Measurements from ENCODE around the gene FCER2. TPM values are rescaled to one million over a fixed set of nuclear protein-coding genes. Genes with fewer than 3 reads are reported as not detected.
A peak's percentile ranks its signal among the peaks of the same experiment; 100 is the strongest.

FCER2 gene
- total and polyA plus RNA-seq, 10 donors, result 26.4 to 121 (median 47.9) TPM

DNA sequence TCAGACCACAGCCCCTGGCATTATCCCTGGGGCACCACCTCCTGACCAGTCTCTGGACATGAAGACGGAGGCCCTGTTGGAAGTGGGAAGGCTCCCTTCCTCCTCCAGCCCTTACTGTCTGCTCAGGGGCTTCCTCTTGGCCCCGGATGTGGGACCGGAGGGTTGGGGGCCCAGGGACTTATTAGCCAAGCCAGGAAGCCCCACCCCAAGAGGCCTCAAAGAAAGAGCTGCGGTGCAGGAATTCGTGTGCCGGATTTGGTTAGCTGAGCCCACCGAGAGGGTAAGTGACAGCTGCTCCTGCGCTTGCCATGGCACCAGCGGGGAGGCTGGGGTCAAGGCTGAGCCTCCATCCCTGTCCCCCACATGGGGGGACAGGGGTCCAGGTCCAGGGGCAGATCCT, 33.1 kb downstream of the FCER2 start, which contains the start of gene RETN:
Gene RETN, plus strand, starts transcription at position 208 of the 400 bp plus-strand sequence. CDS start 278 bp downstream, outside the sequence.
- peaks cover 0 to 26% (median 2%) of the 10 kb centered on the region in 6 donors for H3K4me1 ChIP-seq
- peak within 1 kb of the TSS in 3 of 8 donors; percentile 8 to 55 (median 16) for H3K4me3 ChIP-seq
- peaks cover 0 to 3% (median 0%) of the 10 kb centered on the region in 8 donors for H3K9me3 ChIP-seq
- no peaks in the 10 kb centered on the region for H3K36me3 ChIP-seq
- peak within 1 kb of the TSS in 6 of 8 donors; percentile 22 to 78 (median 59) for H3K27ac ChIP-seq
- DNase-seq, result no peak
- intact Hi-C loops (cut with DNase I; ENCODE audit: low total_unique reads), result no loop called here
- peaks cover 0 to 62% (median 17%) of the 10 kb centered on the region in 7 donors for H3K27me3 ChIP-seq (replicated peaks in 1 of 7)
- WGBS, 5 donors, result 34 to 71% (median 55%) methylated on average over 9 of the region's 9 CpGs
- TF ChIP-seq POLR2AphosphoS5 (IDR thresholded peaks at IDR 0.05), result no peak
- TF ChIP-seq POLR2A (IDR thresholded peaks at IDR 0.05), result no peak
- TF ChIP-seq, protein P1, sequence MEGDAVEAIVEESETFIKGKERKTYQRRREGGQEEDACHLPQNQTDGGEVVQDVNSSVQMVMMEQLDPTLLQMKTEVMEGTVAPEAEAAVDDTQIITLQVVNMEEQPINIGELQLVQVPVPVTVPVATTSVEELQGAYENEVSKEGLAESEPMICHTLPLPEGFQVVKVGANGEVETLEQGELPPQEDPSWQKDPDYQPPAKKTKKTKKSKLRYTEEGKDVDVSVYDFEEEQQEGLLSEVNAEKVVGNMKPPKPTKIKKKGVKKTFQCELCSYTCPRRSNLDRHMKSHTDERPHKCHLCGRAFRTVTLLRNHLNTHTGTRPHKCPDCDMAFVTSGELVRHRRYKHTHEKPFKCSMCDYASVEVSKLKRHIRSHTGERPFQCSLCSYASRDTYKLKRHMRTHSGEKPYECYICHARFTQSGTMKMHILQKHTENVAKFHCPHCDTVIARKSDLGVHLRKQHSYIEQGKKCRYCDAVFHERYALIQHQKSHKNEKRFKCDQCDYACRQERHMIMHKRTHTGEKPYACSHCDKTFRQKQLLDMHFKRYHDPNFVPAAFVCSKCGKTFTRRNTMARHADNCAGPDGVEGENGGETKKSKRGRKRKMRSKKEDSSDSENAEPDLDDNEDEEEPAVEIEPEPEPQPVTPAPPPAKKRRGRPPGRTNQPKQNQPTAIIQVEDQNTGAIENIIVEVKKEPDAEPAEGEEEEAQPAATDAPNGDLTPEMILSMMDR (IDR thresholded peaks at IDR 0.05 in 8 of 11, conservative IDR thresholded peaks at IDR 0.05 in 3 of 11), result no peak

DNA sequence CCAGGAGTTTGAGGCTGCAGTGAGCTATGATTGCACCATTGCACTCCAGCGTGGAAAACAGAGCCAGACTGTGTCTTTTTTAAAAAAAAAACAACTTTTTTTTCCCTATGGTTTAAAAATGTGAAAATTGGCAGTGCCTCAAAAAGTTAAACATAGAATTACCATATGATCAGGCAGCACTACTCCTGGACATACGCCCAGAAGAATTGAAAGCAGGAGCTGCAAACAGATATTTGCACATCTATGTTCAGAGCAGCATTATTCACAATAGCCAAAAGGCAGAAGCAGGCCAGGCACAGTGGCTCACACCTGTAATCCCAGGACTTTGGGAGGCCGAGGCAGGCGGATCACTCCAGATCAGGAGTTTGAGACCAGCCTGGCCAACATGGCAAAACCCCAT, 36.9 kb downstream of the FCER2 start:
- H3K36me3 ChIP-seq, result no peaks in the 10 kb centered on the region
- no peak overlapping the region for H3K27ac ChIP-seq
- H3K4me1 ChIP-seq, result peaks cover 0 to 18% (median 0%) of the 10 kb centered on the region in 6 donors
- 67 to 83% (median 76%) methylated on average over 4 of the region's 4 CpGs for WGBS, 5 donors
- intact Hi-C loops (cut with DNase I; ENCODE audit: low total_unique reads), result no loop called here
- TF ChIP-seq, protein P1 (IDR thresholded peaks at IDR 0.05 in 8 of 11, conservative IDR thresholded peaks at IDR 0.05 in 3 of 11), result no peak
- TF ChIP-seq POLR2A (IDR thresholded peaks at IDR 0.05) (no peak), POLR2AphosphoS5 (IDR thresholded peaks at IDR 0.05) (no peak)
- no peak overlapping the region for H3K4me3 ChIP-seq
- H3K9me3 ChIP-seq, result no peaks in the 10 kb centered on the region
- H3K27me3 ChIP-seq (replicated peaks in 1 of 7), result peaks cover 0 to 37% (median 7%) of the 10 kb centered on the region in 7 donors
- no peak for DNase-seq

DNA sequence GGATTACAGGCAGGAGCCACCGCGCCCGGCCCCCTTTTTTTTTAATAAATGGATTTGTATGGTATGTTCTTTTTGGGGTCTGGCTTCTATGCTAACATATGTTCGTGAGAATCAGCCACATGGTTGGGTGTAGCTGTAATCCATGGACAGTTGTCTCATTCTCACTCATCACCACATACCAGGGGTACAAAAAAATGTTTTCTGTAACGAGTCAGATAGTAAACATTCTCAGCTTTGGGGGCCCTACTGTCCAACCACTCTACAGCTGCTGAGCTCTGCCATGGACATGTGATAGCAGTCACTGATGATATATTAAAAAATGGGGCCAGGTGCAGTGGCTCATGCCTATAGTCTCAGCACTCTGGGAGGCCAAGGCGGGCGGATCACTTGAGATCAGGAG, 38.2 kb downstream of the FCER2 start:
- 80 to 89% (median 82%) methylated on average over 7 of the region's 7 CpGs for WGBS, 5 donors
- no peak for DNase-seq
- Histone ChIP-seq H3K4me1 (peaks cover 0 to 9% (median 2%) of the 10 kb centered on the region in 6 donors), H3K9me3 (no peaks in the 10 kb centered on the region), H3K27me3 (replicated peaks in 1 of 7) (peaks cover 0 to 23% (median 0%) of the 10 kb centered on the region in 7 donors), H3K4me3 (no peak overlapping the region), H3K27ac (no peak overlapping the region), H3K36me3 (no peaks in the 10 kb centered on the region)
- intact Hi-C loops (cut with DNase I; ENCODE audit: low total_unique reads), result no loop called here
- TF ChIP-seq, protein P1 (IDR thresholded peaks at IDR 0.05 in 8 of 11, conservative IDR thresholded peaks at IDR 0.05 in 3 of 11), result no peak

DNA sequence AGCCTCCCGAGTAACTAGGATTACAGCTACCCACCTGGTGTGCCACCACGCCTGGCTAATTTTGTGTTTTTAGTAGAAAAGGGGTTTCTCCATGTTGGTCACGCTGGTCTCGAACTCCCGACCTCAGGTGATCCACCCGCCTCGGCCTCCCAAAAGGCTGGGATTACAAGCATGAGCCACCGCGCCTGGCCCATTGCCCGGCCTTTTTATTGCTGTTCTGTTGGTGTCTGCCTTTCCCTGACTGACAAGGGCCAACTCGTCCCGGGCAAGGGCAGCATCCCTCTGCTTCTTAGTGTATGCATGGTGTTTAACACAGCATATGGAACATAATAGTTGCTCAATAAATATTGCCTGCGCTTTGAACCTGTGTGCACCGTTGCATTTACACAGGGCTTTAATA, 39.3 kb downstream of the FCER2 start:
- 85 to 93% (median 88%) methylated on average over 14 of the region's 14 CpGs for WGBS, 5 donors
- Histone ChIP-seq H3K9me3 (no peaks in the 10 kb centered on the region), H3K4me1 (peaks cover 0 to 15% (median 10%) of the 10 kb centered on the region in 6 donors), H3K36me3 (no peaks in the 10 kb centered on the region), H3K27ac (no peak overlapping the region), H3K27me3 (replicated peaks in 1 of 7) (peaks cover 0 to 14% (median 0%) of the 10 kb centered on the region in 7 donors), H3K4me3 (no peak overlapping the region)
- TF ChIP-seq, protein P1 (IDR thresholded peaks at IDR 0.05 in 8 of 11, conservative IDR thresholded peaks at IDR 0.05 in 3 of 11), result no peak
- TF ChIP-seq POLR2A (IDR thresholded peaks at IDR 0.05), result no peak
- no peak for TF ChIP-seq POLR2AphosphoS5 (IDR thresholded peaks at IDR 0.05)
- intact Hi-C loops (cut with DNase I; ENCODE audit: low total_unique reads), result no loop called here
- no peak for DNase-seq
